Measurements from ENCODE around the gene CCBE1.

- TF ChIP-seq CTCF (IDR thresholded peaks at IDR 0.05) = no peak
- TF ChIP-seq ZFX (IDR thresholded peaks at IDR 0.05; ENCODE audit: borderline replicate concordance) = no peak
These were observed 196.5 kb downstream of the CCBE1 start for GRCh38 chr18:59500765-59501164.
